ENCODE measurements around the gene INTS11.

- no peak for TF ChIP-seq CTCF (IDR thresholded peaks at IDR 0.05)
- TF ChIP-seq EZH2 (IDR thresholded peaks at IDR 0.05; ENCODE audit: borderline replicate concordance, insufficient read depth, low read depth, low read length, poor library complexity, severe bottlenecking) = no peak
Observed at GRCh38 chr1:1303736-1304135, 20.7 kb downstream of the INTS11 start.
